Myometrial cell (primary cell): ENCODE measurements around the gene PORCN. TPM values are rescaled to one million over a fixed set of nuclear protein-coding genes. Genes with fewer than 3 reads are reported as not detected.

ENCODE experiments used
- total RNA-seq: library from RNA; depleted of rRNA; stranded (reverse); fragments of >200 nt; gene quantifications from 2 replicates; pipeline ENCODE4 v1.2.3, GENCODE V29; 2015

PORCN gene
- total RNA-seq, result 10.5 and 20.2 TPM in 2 replicates

DNA sequence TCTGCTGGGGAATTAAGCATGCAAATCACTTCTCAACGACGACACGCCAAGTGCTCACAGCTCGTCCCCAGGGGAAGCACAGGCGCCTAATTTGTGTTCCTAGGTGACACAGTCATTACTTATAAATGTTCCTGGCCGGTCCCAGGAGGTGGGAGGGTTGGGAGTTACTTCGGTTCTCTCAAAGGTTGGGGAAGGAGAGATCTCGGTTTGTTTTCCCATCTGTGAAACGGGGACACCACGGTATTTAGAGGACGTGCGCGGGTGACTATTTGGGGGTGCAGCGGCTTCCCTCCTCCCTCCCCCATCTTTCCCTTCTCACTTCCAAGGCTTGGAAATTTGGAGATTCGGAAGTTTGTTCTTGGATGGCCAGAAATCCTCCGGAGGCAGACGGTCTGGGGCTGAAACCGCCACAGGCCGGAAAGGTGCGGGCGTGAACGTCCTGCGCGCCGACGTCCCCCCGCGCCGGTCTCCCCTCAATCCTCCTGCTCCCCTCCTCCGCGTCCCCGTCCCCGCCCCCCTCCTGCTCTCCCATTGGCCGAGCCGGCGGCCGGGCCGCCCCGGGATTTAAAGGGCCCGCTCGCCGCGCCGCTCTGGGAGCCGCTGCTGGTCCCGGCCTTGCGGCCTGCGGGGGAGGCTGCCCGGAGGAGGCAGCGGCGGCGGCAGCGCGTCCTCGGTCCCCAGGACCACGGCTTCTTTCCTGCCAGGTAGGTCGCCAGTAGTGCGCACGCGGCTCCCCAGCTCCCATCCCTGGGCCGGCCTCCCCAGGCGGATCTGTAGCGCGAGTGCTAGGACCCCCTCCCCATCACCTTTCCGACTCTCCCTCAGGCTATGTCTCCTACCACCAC is at the start of gene PORCN:
Gene PORCN (plus strand): TSS at position 593 of the 845 bp plus-strand sequence. CDS start 829 bp downstream, outside the sequence.

DNA sequence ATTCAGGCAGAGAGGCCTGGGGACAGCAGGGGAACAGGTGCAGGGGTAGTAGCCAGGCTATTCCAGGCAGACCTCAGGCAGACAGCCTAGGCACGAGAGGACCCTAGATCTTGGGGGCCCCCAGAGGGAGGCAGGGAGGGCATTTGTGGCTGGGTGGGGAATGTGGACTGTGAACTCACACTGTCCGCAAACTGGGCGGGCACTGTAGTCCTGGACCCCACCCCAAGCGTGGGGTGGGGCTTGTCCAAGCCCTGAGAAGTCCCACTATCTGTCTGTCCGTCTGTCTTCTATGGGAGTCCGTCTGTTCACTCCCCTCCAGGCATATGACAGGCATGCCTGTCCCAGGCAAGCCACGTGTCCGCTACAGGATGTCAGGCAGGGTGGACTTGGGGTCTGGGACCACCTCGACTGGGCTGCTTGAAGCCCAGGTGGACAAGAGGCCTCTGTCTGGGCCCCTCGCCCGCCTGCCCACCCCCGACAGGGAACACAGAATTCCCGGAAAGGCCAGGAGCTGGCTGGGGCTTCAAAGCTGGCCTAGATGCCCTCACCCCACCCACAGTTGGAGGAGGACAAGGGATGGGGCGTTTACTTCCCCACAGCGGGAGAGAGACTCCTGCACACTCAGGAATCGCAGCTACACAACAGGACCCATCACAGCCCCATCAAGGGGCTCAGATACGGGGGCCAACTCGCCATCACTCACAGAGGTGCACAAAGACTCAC is 38.5 kb upstream of the PORCN start, which contains the start of gene SLC38A5:
Gene SLC38A5 (minus strand): TSS at position 151 of the 723 bp plus-strand sequence. CDS start 2,336 bp downstream, outside the sequence.

DNA sequence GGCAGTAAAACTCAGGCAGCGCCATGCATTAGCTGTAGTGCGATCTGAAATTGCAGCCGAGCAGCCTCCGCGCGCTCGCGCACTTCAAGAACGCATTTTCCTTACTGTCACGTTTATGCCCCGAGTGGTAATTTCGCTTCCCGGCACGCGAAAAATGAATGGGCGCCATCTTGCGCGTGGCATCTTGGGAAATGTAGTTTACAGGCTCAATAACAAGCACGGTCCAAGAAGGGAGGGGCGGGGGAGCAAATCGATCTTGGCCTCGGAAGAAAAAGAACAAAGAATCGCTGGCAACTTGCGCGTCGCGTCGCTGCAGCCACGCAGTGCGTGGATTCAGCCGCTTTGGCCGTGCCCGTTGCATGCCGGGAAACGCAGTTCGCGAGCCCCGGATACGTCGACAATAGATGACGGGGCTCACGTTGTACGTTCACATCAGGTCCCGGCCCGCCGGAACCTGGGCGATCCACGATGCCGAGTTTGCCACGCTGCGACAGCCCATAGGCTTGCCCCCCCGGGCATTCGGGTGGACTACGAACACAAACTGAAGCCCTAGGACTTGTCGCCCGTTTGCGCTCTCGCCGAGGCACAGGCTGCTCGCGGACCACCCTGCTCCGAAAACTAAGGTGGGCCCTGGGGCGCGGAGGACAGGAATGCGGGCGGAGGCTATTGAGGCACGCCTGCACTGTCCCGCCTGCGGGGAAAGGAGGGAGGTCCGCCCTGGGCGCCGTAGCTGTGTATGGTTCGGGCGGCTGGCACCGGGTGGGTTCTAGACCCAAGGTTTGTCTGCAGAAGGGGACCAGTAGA is 32.8 kb upstream of the PORCN start, which contains the start of gene FTSJ1:
Gene FTSJ1 (plus strand): TSS at position 426 of the 804 bp plus-strand sequence. CDS start 1,849 bp downstream, outside the sequence.

DNA sequence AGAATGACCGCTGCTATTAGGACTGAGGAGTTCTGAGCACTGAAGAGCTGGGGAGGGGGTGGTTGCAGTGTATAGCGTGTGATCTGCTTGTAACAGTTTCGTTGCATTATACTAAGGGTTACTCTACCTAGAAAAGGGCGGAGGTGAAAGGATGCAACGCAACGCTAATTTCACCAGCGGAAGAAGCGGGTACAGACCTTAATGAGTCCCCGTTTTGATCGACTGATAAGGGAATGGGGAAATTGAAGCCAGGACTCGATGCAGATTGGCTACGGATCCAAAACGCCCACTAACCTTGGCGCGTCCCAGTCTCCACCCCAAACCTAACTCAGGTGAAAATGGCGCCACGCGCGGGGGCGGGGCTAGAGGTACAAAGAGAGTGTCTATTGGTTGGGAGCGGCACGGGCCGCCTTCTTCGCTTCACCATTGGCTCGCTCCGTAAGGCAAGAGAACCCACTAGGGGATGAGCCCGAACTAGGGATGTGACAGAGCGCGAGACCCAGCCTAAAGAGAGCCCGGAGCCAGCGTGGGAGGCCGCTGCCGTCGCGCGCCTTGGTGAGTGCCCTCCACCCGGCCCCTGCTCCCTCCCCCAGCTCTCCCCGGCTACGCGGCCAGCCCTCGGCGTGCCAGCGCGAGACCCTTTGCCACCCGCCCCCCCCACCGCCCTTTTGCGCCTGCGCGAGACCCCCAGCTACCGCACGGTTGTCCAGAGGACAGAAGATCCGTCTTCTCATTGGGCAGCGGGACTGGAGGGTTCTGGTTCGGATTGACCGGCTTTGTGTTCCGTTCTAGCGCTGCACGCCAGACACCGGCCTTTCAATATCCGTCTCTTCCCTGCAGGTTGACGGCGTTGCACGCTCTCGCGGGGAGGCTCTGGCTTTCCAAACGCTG is 12.8 kb downstream of the PORCN start, which contains the start of gene EBP:
Gene EBP (plus strand): TSS at position 456 of the 891 bp plus-strand sequence. CDS start 1,964 bp downstream, outside the sequence.

DNA sequence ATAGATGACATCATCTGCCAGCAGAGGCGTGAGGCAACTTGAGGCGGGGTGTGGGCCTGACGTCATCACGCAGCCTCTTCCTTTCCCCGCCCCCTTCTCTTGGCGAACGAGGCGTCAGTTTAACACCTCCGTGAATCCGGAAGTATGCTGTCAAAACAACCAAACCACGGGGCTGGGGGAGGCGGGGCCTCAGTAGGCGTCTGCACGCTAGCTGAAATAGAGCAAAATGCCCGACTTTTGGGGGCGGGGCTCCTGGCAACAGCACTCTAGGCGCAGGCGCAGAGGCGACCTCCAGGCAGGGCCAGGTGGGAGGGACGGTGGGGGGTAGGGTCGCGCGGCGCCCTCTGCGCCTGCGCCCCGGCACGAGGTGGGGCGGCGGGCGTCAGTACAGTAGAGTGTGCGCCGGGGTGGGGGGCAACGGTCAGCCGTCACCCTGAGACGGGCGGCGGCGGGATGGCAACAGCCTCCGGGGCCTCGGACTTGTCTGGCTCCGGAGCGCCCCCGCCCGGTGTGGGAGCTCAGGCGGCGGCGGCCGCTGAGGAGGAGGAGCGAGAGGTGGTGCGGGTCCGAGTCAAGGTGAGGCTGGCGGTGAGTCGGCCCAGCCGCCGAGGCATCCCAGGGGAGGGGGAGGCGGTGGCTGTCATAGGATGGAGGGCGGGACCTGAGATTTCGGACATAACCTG is 30.7 kb downstream of the PORCN start, which contains the start of gene TBC1D25:
Gene TBC1D25 (plus strand): TSS at position 370 of the 683 bp plus-strand sequence. CDS start 84 bp downstream, at position 454.

Other genes with a start within 250 kb of the PORCN start
- not detected in 2 replicates for gene SSX3, start 152.3 kb upstream of the PORCN start, total RNA-seq
- not detected in 2 replicates for gene SSX4, start 125.5 kb upstream of the PORCN start, total RNA-seq
- gene SSX4B, start 97.0 kb upstream of the PORCN start, total RNA-seq, result not detected in 2 replicates
- 62.4 and 76.1 TPM in 2 replicates for gene SLC38A5, start 38.7 kb upstream of the PORCN start, total RNA-seq
- gene FTSJ1, start 32.8 kb upstream of the PORCN start, total RNA-seq, result 119 and 132 TPM in 2 replicates
- 204 and 222 TPM in 2 replicates for gene EBP, start 12.8 kb downstream of the PORCN start, total RNA-seq
- 8.7 and 10.7 TPM in 2 replicates for gene TBC1D25, start 30.7 kb downstream of the PORCN start, total RNA-seq
- gene RBM3, start 65.5 kb downstream of the PORCN start, total RNA-seq, result 299 and 329 TPM in 2 replicates
- 163 and 169 TPM in 2 replicates for gene WDR13, start 88.5 kb downstream of the PORCN start, total RNA-seq
- gene WAS, start 174.8 kb downstream of the PORCN start, total RNA-seq, result 0.58 TPM in 1 of 2 replicates, not detected in the other
- 10.5 and 10.7 TPM in 2 replicates for gene SUV39H1, start 187.7 kb downstream of the PORCN start, total RNA-seq